CD1c-positive myeloid dendritic cell (primary cell): Measurements from ENCODE around the gene ZNF415.
"Not testable (repeated sequence)": the region's sequence is repeated elsewhere in the genome, so short reads cannot be mapped to it uniquely, and the experiment has no call there.

Experiments
- DNase-seq: peaks from one replicate; pipeline ENCODE4 v3.0.0-alpha.2; 2016; ENCODE audit errors: extremely low spot score

ZNF415 gene

GRCh38 chr19:53102756-53103233 lies 29.9 kb downstream of the ZNF415 start:
- DNase-seq: peak; percentile 9

GRCh38 chr19:53102206-53102755 lies 30.4 kb downstream of the ZNF415 start:
- DNase-seq: no peak

- DNase-seq: peak; percentile 8
Measured at GRCh38 chr19:53101518-53101917, 31.2 kb downstream of the ZNF415 start.

- not testable (repeated sequence) for DNase-seq
Measured at GRCh38 chr19:53098570-53098969, 34.1 kb downstream of the ZNF415 start.

- DNase-seq: not testable (repeated sequence)
Measured at GRCh38 chr19:53096982-53097690, 35.6 kb downstream of the ZNF415 start.

GRCh38 chr19:53096579-53096978 lies 36.1 kb downstream of the ZNF415 start:
- not testable (repeated sequence) for DNase-seq

GRCh38 chr19:53094754-53095575 lies 37.7 kb downstream of the ZNF415 start:
- DNase-seq: no peak

GRCh38 chr19:53092723-53093122 lies 40.0 kb downstream of the ZNF415 start:
- no peak for DNase-seq

- no peak for DNase-seq
Measured at GRCh38 chr19:53091413-53092254, 41.1 kb downstream of the ZNF415 start.

- DNase-seq: no peak
Measured at GRCh38 chr19:53088091-53088490, 44.6 kb downstream of the ZNF415 start.

- DNase-seq: no peak
Measured at GRCh38 chr19:53086949-53087348, 45.8 kb downstream of the ZNF415 start.

GRCh38 chr19:53085496-53085895 lies 47.2 kb downstream of the ZNF415 start:
- no peak for DNase-seq

- no peak for DNase-seq
Measured at GRCh38 chr19:53082929-53083328, 49.8 kb downstream of the ZNF415 start.

- no peak for DNase-seq
Measured at GRCh38 chr19:53079313-53079924, 53.3 kb downstream of the ZNF415 start.

- no peak for DNase-seq
Measured at GRCh38 chr19:53078668-53079067, 54.0 kb downstream of the ZNF415 start.

- no peak for DNase-seq
Measured at GRCh38 chr19:53076984-53077383, 55.7 kb downstream of the ZNF415 start.

GRCh38 chr19:53068834-53069233 lies 63.9 kb downstream of the ZNF415 start:
- DNase-seq: no peak

- DNase-seq: no peak
Measured at GRCh38 chr19:53068199-53068598, 64.5 kb downstream of the ZNF415 start.

- no peak for DNase-seq
Measured at GRCh38 chr19:53057904-53058580, 74.7 kb downstream of the ZNF415 start.
